UCSD-AML1 (cell line): Measurements from ENCODE around the gene NLRP11.
"Not testable (repeated sequence)": the region's sequence is repeated elsewhere in the genome, so short reads cannot be mapped to it uniquely, and the experiment has no call there.

Source experiments
- DNase-seq: peaks from one replicate; lab custom pipeline; 2025; ENCODE audit not compliant: unreplicated experiment; lab: John Stamatoyannopoulos, UW

Gene NLRP11

GRCh38 chr19:55781112-55781511 is 50.7 kb downstream of the NLRP11 start:
- no peak for DNase-seq

GRCh38 chr19:55778331-55778730 is 53.5 kb downstream of the NLRP11 start:
- DNase-seq, result no peak

- peak; percentile 28 for DNase-seq
These were observed 54.3 kb downstream of the NLRP11 start for GRCh38 chr19:55777528-55777927.

- not testable (repeated sequence) for DNase-seq
These were observed 62.2 kb downstream of the NLRP11 start for GRCh38 chr19:55769632-55770031.

- not testable (repeated sequence) for DNase-seq
These were observed 63.0 kb downstream of the NLRP11 start, which contains the start of gene RFPL4AL1 for GRCh38 chr19:55768818-55769217. Gene RFPL4AL1 (plus strand): TSS chr19:55769118. CDS start chr19:55771805, 2,687 bp downstream.

GRCh38 chr19:55766466-55766865 is 65.3 kb downstream of the NLRP11 start:
- no peak for DNase-seq

GRCh38 chr19:55758797-55759196 is 73.0 kb downstream of the NLRP11 start, which contains the start of gene RFPL4A:
Gene RFPL4A (plus strand): TSS chr19:55759097. CDS start chr19:55761801, 2,704 bp downstream.
- not testable (repeated sequence) for DNase-seq

- DNase-seq, result not testable (repeated sequence)
These were observed 75.0 kb downstream of the NLRP11 start for GRCh38 chr19:55756808-55757207.

GRCh38 chr19:55753401-55753800 is 78.4 kb downstream of the NLRP11 start:
- DNase-seq, result no peak

GRCh38 chr19:55750715-55751114 is 81.1 kb downstream of the NLRP11 start:
- DNase-seq, result no peak

- no peak for DNase-seq
These were observed 93.5 kb downstream of the NLRP11 start, which contains the start of gene NLRP9 for GRCh38 chr19:55738302-55738701. Gene NLRP9 (minus strand): TSS chr19:55738402. CDS start chr19:55738374, 28 bp downstream.
